ENCODE results near the gene RGS1. TPM values are rescaled to one million over a fixed set of nuclear protein-coding genes. Genes with fewer than 3 reads are reported as not detected.

The RGS1 gene
- total and polyA plus RNA-seq, 2 of the 8 experiments (the other 6 are each of a cell fraction or from before 2014, with no cell fraction given) = not detected

GRCh38 chr1:192565946-192566345, 9.6 kb upstream of the RGS1 start:
- Histone ChIP-seq H3K4me1 (replicated peaks in 1 of 4; ENCODE audit: control insufficient read depth in 3 of 4, insufficient read depth in 4 of 4, low read length in 3 of 4) (no peaks in the 10 kb centered on the region), H3K27me3 (replicated peaks in 1 of 4; ENCODE audit: control insufficient read depth in 3 of 4, extremely low read depth in 1 of 4, insufficient read depth in 3 of 4, low read length in 3 of 4) (no peaks in the 10 kb centered on the region), H3K23me2 (ENCODE audit: low read depth, low read length) (no peaks in the 10 kb centered on the region), H3K14ac (ENCODE audit: insufficient read length) (no peak overlapping the region), H4K20me1 (replicated peaks in 1 of 2; ENCODE audit: control insufficient read depth in 1 of 2, insufficient read depth in 2 of 2, low read length in 2 of 2) (no peaks in the 10 kb centered on the region), H2BK5ac (ENCODE audit: low read depth, low read length) (no peak overlapping the region), H3K4me2 (ENCODE audit: insufficient read depth in 1 of 2, low read depth in 2 of 2, low read length in 2 of 2) (no peak overlapping the region), H4K5ac (ENCODE audit: insufficient read length, low read depth, low read length) (no peak overlapping the region), H2BK120ac (replicated peaks; ENCODE audit: low read depth, low read length) (no peak overlapping the region), H2BK15ac (ENCODE audit: low read length) (no peak overlapping the region), H3K79me1 (ENCODE audit: low read depth, low read length) (no peaks in the 10 kb centered on the region), H3K79me2 (ENCODE audit: control insufficient read depth in 1 of 2, insufficient read depth in 2 of 2, low read length in 2 of 2) (no peaks in the 10 kb centered on the region), H2BK20ac (ENCODE audit: low read length) (no peak overlapping the region), H3K4me3 (ENCODE audit: extremely low read depth in 1 of 4, insufficient read depth in 2 of 4, low read depth in 3 of 4, low read length in 4 of 4) (no peak overlapping the region), H3K36me3 (ENCODE audit: control insufficient read depth in 2 of 4, insufficient read depth in 4 of 4, low read length in 3 of 4) (no peaks in the 10 kb centered on the region), H2AFZ (ENCODE audit: low read length) (no peak overlapping the region), H2BK12ac (ENCODE audit: low read depth, low read length) (no peak overlapping the region), H3K4ac (replicated peaks; ENCODE audit: insufficient read length, low read depth, low read length) (no peak overlapping the region), H3K9me3 (ENCODE audit: insufficient read depth in 2 of 2, low read depth in 1 of 2, low read length in 1 of 2) (no peaks in the 10 kb centered on the region), H3K56ac (replicated peaks; ENCODE audit: insufficient read length, low read depth, low read length) (no peak overlapping the region), H3K27ac (ENCODE audit: low read depth, low read length) (no peak overlapping the region), H2AK5ac (ENCODE audit: low read depth, low read length) (no peak overlapping the region), H3K18ac (ENCODE audit: extremely low read depth, low read length) (no peak overlapping the region), H3K23ac (ENCODE audit: insufficient read length) (no peak overlapping the region), H3K9ac (replicated peaks in 1 of 4; ENCODE audit: extremely low read depth in 1 of 4, low read depth in 3 of 4, low read length in 3 of 4) (no peak overlapping the region), H4K91ac (replicated peaks; ENCODE audit: insufficient read length, low read length) (no peak overlapping the region), H4K8ac (ENCODE audit: extremely low read depth, insufficient read depth, low read length) (no peak overlapping the region)
- TF ChIP-seq SP4 (IDR thresholded peaks at IDR 0.05; ENCODE audit: low read length) (no peak), NRF1 (IDR thresholded peaks at IDR 0.05; ENCODE audit: low read depth, low read length) (no peak)
- DNase-seq (ENCODE audit: low read depth in 1 of 2, low spot score in 2 of 2) (no peak), FAIRE-seq (no peak)
- CTCF ChIA-PET (ENCODE audit: partially characterized antibody) = interaction anchor here (0.5 kb wide), 1 partner anchor 85 kb away, joined by 3 read pairs; no protein-coding TSS in a partner anchor
- POLR2A ChIA-PET (ENCODE audit: partially characterized antibody) = no interaction called here
- WGBS, 2 experiments (ENCODE audit: extremely low coverage in 1 of 2, insufficient coverage in 1 of 2, insufficient read length in 1 of 2, insufficient replicate concordance in 2 of 2, low coverage in 1 of 2, low lambda C conversion rate in 2 of 2, missing lambda C conversion rate in 1 of 2) = 93% methylated on average over 1 of the region's 1 CpG; no CpG with 5 or more reads in 1 of the 2 experiments
